HCT116 (cell line): ENCODE data around the gene SUSD4. TPM values are rescaled to one million over a fixed set of nuclear protein-coding genes. Genes with fewer than 3 reads are reported as not detected.

Experiments used
- ATAC-seq: fragments of 200-7000 bp; cut with Tn5 transposase; 2 replicates; pipeline ENCODE4 v1.9.1; 2020; ENCODE audit warnings: mild to moderate bottlenecking, moderate library complexity
- BruUV-seq: library from RNA; stranded (reverse); fragments of 400-500 nt; replicated peaks from 2 replicates; lab custom pipeline; 2021; lab: Mats Ljungman, UMichigan
- CTCF ChIA-PET: fragments of 300-600 bp; sonication (Branson Sonifier 250); formaldehyde crosslinking; loops from one replicate; lab custom pipeline; 2021; ENCODE audit warnings: antibody characterized with exemption; lab: Charles Lee
- POLR2A ChIA-PET: fragments of 300-600, 350-600 bp; sonication (Branson Sonifier 250); formaldehyde crosslinking; loops from one replicate; lab custom pipeline; 2021; ENCODE audit warnings: antibody characterized with exemption; lab: Charles Lee
- RAD21 ChIA-PET, 2 experiments: fragments of 300-600 bp; sonication (Branson Sonifier 250); formaldehyde crosslinking; loops; one replicate each; lab custom pipeline; 2023; ENCODE audit warnings: low total read pairs in 2 of 2; ENCODE audit not compliant: uncharacterized antibody in 2 of 2, unreplicated experiment in 2 of 2, low non-redundant PET in 1 of 2; lab: Charles Lee
- DNase-seq: peaks from one replicate; pipeline ENCODE4 v3.0.0-alpha.2; 2010; ENCODE audit warnings: low read depth, low spot score
- H2AFZ ChIP-seq: fragments of 200-600 bp; shearing (Covaris generic), sonication (generic); 2 replicates; pipeline ENCODE4 v1.6.1; 2017; ENCODE audit warnings: low read depth, mixed run types, mixed read lengths, antibody characterized with exemption, low read length; ENCODE audit not compliant: poor library complexity, severe bottlenecking
- H3K27ac ChIP-seq: 2 replicates; pipeline ENCODE4 v1.5.1; 2012; ENCODE audit warnings: low read depth, low read length
- H3K27me3 ChIP-seq: fragments of 200-600 bp; sonication (generic); 2 replicates; pipeline ENCODE4 v1.6.1; 2016; ENCODE audit warnings: mixed run types, low read length, mixed read lengths; ENCODE audit not compliant: insufficient read depth
- H3K36me3 ChIP-seq, 2 experiments: fragments of 200-500 bp in 1 of 2; fragments of 200-600 bp in 1 of 2; sonication (Bioruptor generic) in 1 of 2; sonication (generic) in 1 of 2; 2 replicates each; pipeline versions ENCODE4 v1.5.1 to v1.6.1; 2014 to 2016; ENCODE audit warnings: low read length in 2 of 2, inconsistent platforms in 1 of 2, mixed read lengths in 1 of 2, mixed run types in 1 of 2; ENCODE audit not compliant: insufficient read depth in 2 of 2, control insufficient read depth in 1 of 2
- H3K4me1 ChIP-seq, 2 experiments: fragments of 200-600 bp in 1 of 2; sonication (generic) in 1 of 2; 2 replicates each; pipeline versions ENCODE4 v1.5.1 to v1.6.1; 2012 to 2017; ENCODE audit warnings: low read length in 2 of 2, inconsistent platforms in 1 of 2, mild to moderate bottlenecking in 1 of 2, mixed read lengths in 1 of 2, mixed run types in 1 of 2, moderate library complexity in 1 of 2; ENCODE audit not compliant: insufficient read depth in 2 of 2, control insufficient read depth in 1 of 2
- H3K4me2 ChIP-seq: fragments of 200-600 bp; sonication (generic); 2 replicates; pipeline ENCODE4 v1.6.1; 2017; ENCODE audit warnings: mixed run types, low read length, mixed read lengths
- H3K4me3 ChIP-seq, 2 experiments: fragments of 200-600 bp in 1 of 2; sonication (generic) in 1 of 2; replicated peaks in 1 of 2; 2 replicates each; pipeline ENCODE4 v1.5.1; 2011 to 2016; ENCODE audit warnings: low read length in 2 of 2, control low read depth in 1 of 2, low read depth in 1 of 2, mild to moderate bottlenecking in 1 of 2, mixed read lengths in 1 of 2, mixed run types in 1 of 2
- H3K79me2 ChIP-seq: fragments of 200-600 bp; sonication (generic); 2 replicates; pipeline ENCODE4 v1.6.1; 2017; ENCODE audit warnings: mild to moderate bottlenecking, mixed run types, low read length, moderate library complexity, mixed read lengths; ENCODE audit not compliant: insufficient read depth
- H3K9ac ChIP-seq: fragments of 200-600 bp; sonication (generic); 2 replicates; pipeline ENCODE4 v1.6.1; 2016; ENCODE audit warnings: low read length, mixed read lengths
- H3K9me2 ChIP-seq: fragments of 200-600 bp; sonication (generic), shearing (Covaris generic); 2 replicates; pipeline ENCODE4 v1.6.1; 2017; ENCODE audit warnings: mixed run types, mild to moderate bottlenecking, moderate library complexity; ENCODE audit not compliant: insufficient read depth
- H3K9me3 ChIP-seq, 2 experiments: fragments of 200-500 bp in 1 of 2; fragments of 200-600 bp in 1 of 2; sonication (Bioruptor generic) in 1 of 2; sonication (generic) in 1 of 2; 2 replicates each; pipeline ENCODE4 v1.6.1; 2014 to 2017; ENCODE audit warnings: low read length in 2 of 2, mixed read lengths in 2 of 2, inconsistent platforms in 1 of 2, low read depth in 1 of 2, mild to moderate bottlenecking in 1 of 2, mixed run types in 1 of 2, moderate library complexity in 1 of 2; ENCODE audit not compliant: control insufficient read depth in 1 of 2, insufficient read depth in 1 of 2
- H4K20me1 ChIP-seq: fragments of 200-600 bp; sonication (generic), shearing (Covaris generic); 2 replicates; pipeline ENCODE4 v1.6.1; 2017; ENCODE audit warnings: mixed run types, mild to moderate bottlenecking, moderate library complexity; ENCODE audit not compliant: insufficient read depth
- ATF3 ChIP-seq: IDR thresholded peaks from 2 replicates; pipeline ENCODE4 v1.6.1; 2012
- CTCF ChIP-seq, 3 experiments: fragments of 200-600 bp in 1 of 3; sonication (generic) in 1 of 3; IDR thresholded peaks in 2 of 3; conservative IDR thresholded peaks in 1 of 3; 2 replicates each; pipeline ENCODE4 v1.5.1; 2012 to 2017; ENCODE audit warnings: low read depth in 2 of 3, low read length in 2 of 3, antibody characterized with exemption in 1 of 3, borderline replicate concordance in 1 of 3, control low read depth in 1 of 3, mild to moderate bottlenecking in 1 of 3, mixed read lengths in 1 of 3, mixed run types in 1 of 3, moderate library complexity in 1 of 3; ENCODE audit not compliant: insufficient read depth in 1 of 3
- EGR1 ChIP-seq: IDR thresholded peaks from 2 replicates; pipeline ENCODE4 v1.6.1; 2012; ENCODE audit warnings: low read depth
- EZH2 ChIP-seq: fragments of 200-600 bp; sonication (generic); IDR thresholded peaks from 2 replicates; pipeline ENCODE4 v1.6.1; 2017; ENCODE audit warnings: antibody characterized with exemption, mixed run types
- EZH2phosphoT487 ChIP-seq: fragments of 200-600 bp; IDR thresholded peaks from 2 replicates; pipeline ENCODE4 v1.6.1; 2018; ENCODE audit warnings: antibody characterized with exemption, borderline replicate concordance
- FOSL1 ChIP-seq: IDR thresholded peaks from 2 replicates; pipeline ENCODE4 v1.6.1; 2012; ENCODE audit warnings: low read depth
- POLR2A ChIP-seq: IDR thresholded peaks from 2 replicates; pipeline ENCODE4 v1.7.0; 2011; ENCODE audit warnings: borderline replicate concordance; ENCODE audit not compliant: insufficient read depth, insufficient read length; ENCODE audit errors: extremely low read depth
- POLR2AphosphoS5 ChIP-seq: IDR thresholded peaks from 2 replicates; pipeline ENCODE4 v1.6.1; 2011; ENCODE audit warnings: mild to moderate bottlenecking, low read depth, low read length, moderate library complexity
- REST ChIP-seq: IDR thresholded peaks from 2 replicates; pipeline ENCODE4 v1.6.1; 2012; ENCODE audit warnings: low read depth
- SIN3A ChIP-seq: IDR thresholded peaks from 2 replicates; pipeline ENCODE4 v1.6.1; 2012; ENCODE audit warnings: low read depth
- SP1 ChIP-seq: IDR thresholded peaks from 2 replicates; pipeline ENCODE4 v1.6.1; 2012; ENCODE audit warnings: low read depth
- SRF ChIP-seq: IDR thresholded peaks from 2 replicates; pipeline ENCODE4 v1.6.1; 2012; ENCODE audit warnings: low read depth
- ZFX ChIP-seq: fragments of 450-650 bp; IDR thresholded peaks from 2 replicates; pipeline ENCODE4 v1.6.1; 2017
- ZNF274 ChIP-seq: fragments of 200-500 bp; sonication (Bioruptor generic); IDR thresholded peaks from 2 replicates; pipeline ENCODE4 v1.6.1; 2014; ENCODE audit warnings: mild to moderate bottlenecking, low read depth, low read length, inconsistent platforms
- intact Hi-C: fragments of 100-400 bp; cut with micrococcal nuclease; formaldehyde crosslinking; loops from 2 replicates; pipeline ENCODE4 v1.10.0; 2022
- total RNA-seq: library from RNA; stranded (reverse); gene quantifications from one replicate; pipeline ENCODE4 v1.2.1, GENCODE V29; 2021; ENCODE audit not compliant: unreplicated experiment

Gene SUSD4
- total RNA-seq, 1 experiment from 2014 or later: 0.59 TPM

- H3K4me3 ChIP-seq: no peak overlapping the region
- no peaks in the 10 kb centered on the region for H4K20me1 ChIP-seq
- H3K27ac ChIP-seq: no peak overlapping the region
- TF ChIP-seq EZH2phosphoT487 (no peak), SRF (no peak), EZH2 (no peak), FOSL1 (no peak), ZNF274 (no peak), POLR2A (no peak), REST (no peak), SP1 (no peak), CTCF (IDR thresholded peaks at IDR 0.05 in 2 of 3, conservative IDR thresholded peaks at IDR 0.05 in 1 of 3; ENCODE audit: borderline replicate concordance in 1 of 3, insufficient read depth in 1 of 3, low read depth in 2 of 3, low read length in 2 of 3) (no peak), ZFX (no peak), ATF3 (no peak), POLR2AphosphoS5 (no peak), SIN3A (no peak), EGR1 (no peak)
- ATAC-seq (no peak), DNase-seq (no peak)
- H3K9me3 ChIP-seq: no peaks in the 10 kb centered on the region
- H3K9me2 ChIP-seq: no peaks in the 10 kb centered on the region
- no peaks in the 10 kb centered on the region for H3K36me3 ChIP-seq
- no peaks in the 10 kb centered on the region for H3K27me3 ChIP-seq
- ChIA-PET POLR2A (no interaction called here), RAD21 (no interaction called here), CTCF (no interaction called here)
- BruUV-seq: no TSS peak
- intact Hi-C loops: no loop called here
- H3K9ac ChIP-seq: no peak overlapping the region
- H3K79me2 ChIP-seq: no peaks in the 10 kb centered on the region
- no peak overlapping the region for H2AFZ ChIP-seq
- no peaks in the 10 kb centered on the region for H3K4me1 ChIP-seq
- H3K4me2 ChIP-seq: no peak overlapping the region
Measured at GRCh38 chr1:223217781-223218180, 146.2 kb downstream of the SUSD4 start.
